HEK293 (cell line): ENCODE measurements around the gene RNU7-1.
A peak's percentile ranks its signal among the peaks of the same experiment; 100 is the strongest.

Source experiments
- CTCF ChIA-PET: fragments of 350-600 bp; formaldehyde crosslinking; extraction: SDS; loops from one replicate; lab custom pipeline; 2021; ENCODE audit warnings: antibody characterized with exemption; lab: Yijun Ruan, JAX
- POLR2A ChIA-PET: fragments of 300-600 bp; formaldehyde crosslinking; extraction: SDS; loops from one replicate; lab custom pipeline; 2020; ENCODE audit warnings: antibody characterized with exemption, inconsistent platforms; lab: Yijun Ruan, JAX
- H3K27ac ChIP-seq: fragments of 200-500 bp; sonication (Bioruptor generic); 2 replicates; pipeline ENCODE4 v1.5.1; 2014; ENCODE audit warnings: low read depth, low read length, control low read depth, inconsistent platforms; ENCODE audit errors: extremely low read depth
- H3K36me3 ChIP-seq, 2 experiments: fragments of 200-500 bp in 1 of 2; sonication (Bioruptor generic) in 1 of 2; 1 replicate in 1 of 2; 2 replicates in 1 of 2; pipeline ENCODE4 v1.5.1; 2014 to 2017; ENCODE audit warnings: inconsistent platforms in 2 of 2, low read length in 2 of 2; ENCODE audit not compliant: control insufficient read depth in 2 of 2, insufficient read depth in 1 of 2
- H3K4me1 ChIP-seq: fragments of 200-500 bp; sonication (Bioruptor generic); 2 replicates; pipeline ENCODE4 v1.5.1; 2014; ENCODE audit warnings: mild to moderate bottlenecking, low read length, inconsistent platforms; ENCODE audit not compliant: control insufficient read depth, insufficient read depth
- H3K4me3 ChIP-seq: 2 replicates; pipeline ENCODE4 v1.5.1; 2011; ENCODE audit warnings: low read depth, mild to moderate bottlenecking, control low read depth, low read length, moderate library complexity
- H3K9me3 ChIP-seq: fragments of 200-500 bp; sonication (Bioruptor generic); 2 replicates; pipeline ENCODE4 v1.5.1; 2014; ENCODE audit warnings: low read depth, low read length, inconsistent platforms; ENCODE audit not compliant: control insufficient read depth, insufficient read depth
- CTCF ChIP-seq: fragments of 450-650 bp; formaldehyde crosslinking; IDR thresholded peaks from 2 replicates; pipeline ENCODE4 v1.5.1; 2016; ENCODE audit warnings: missing biosample characterization, missing genetic modification characterization
- GLI4 ChIP-seq: fragments of 450-650 bp; formaldehyde crosslinking; IDR thresholded peaks from 2 replicates; pipeline ENCODE4 v1.5.1; 2016; ENCODE audit warnings: missing biosample characterization, missing genetic modification characterization
- MYNN ChIP-seq: fragments of 450-650 bp; formaldehyde crosslinking; IDR thresholded peaks from 2 replicates; pipeline ENCODE4 v1.5.1; 2016; ENCODE audit warnings: missing biosample characterization, missing genetic modification characterization, borderline replicate concordance
- SCRT1 ChIP-seq: fragments of 450-650 bp; formaldehyde crosslinking; IDR thresholded peaks from 2 replicates; pipeline ENCODE4 v1.5.1; 2016; ENCODE audit warnings: missing biosample characterization, missing genetic modification characterization, borderline replicate concordance
- ZBTB20 ChIP-seq: fragments of 450-650 bp; formaldehyde crosslinking; IDR thresholded peaks from 2 replicates; pipeline ENCODE4 v1.5.1; 2016; ENCODE audit warnings: missing biosample characterization, missing genetic modification characterization
- ZBTB44 ChIP-seq: fragments of 450-650 bp; IDR thresholded peaks from 2 replicates; pipeline ENCODE4 v1.5.1; 2018; ENCODE audit warnings: missing biosample characterization, mild to moderate bottlenecking, missing genetic modification characterization
- ZNF112 ChIP-seq: fragments of 450-650 bp; formaldehyde crosslinking; IDR thresholded peaks from 2 replicates; pipeline ENCODE4 v1.5.0; 2017; ENCODE audit warnings: missing biosample characterization, missing genetic modification characterization
- ZNF148 ChIP-seq: fragments of 450-650 bp; formaldehyde crosslinking; IDR thresholded peaks from 2 replicates; pipeline ENCODE4 v1.5.0; 2017; ENCODE audit warnings: missing biosample characterization, missing genetic modification characterization, borderline replicate concordance
- ZNF214 ChIP-seq: fragments of 450-650 bp; formaldehyde crosslinking; IDR thresholded peaks from 2 replicates; pipeline ENCODE4 v1.5.1; 2017; ENCODE audit warnings: missing biosample characterization, mild to moderate bottlenecking, missing genetic modification characterization, borderline replicate concordance
- ZNF221 ChIP-seq: fragments of 450-650 bp; formaldehyde crosslinking; IDR thresholded peaks from 2 replicates; pipeline ENCODE4 v1.5.1; 2017; ENCODE audit warnings: missing biosample characterization, missing genetic modification characterization, borderline replicate concordance
- ZNF223 ChIP-seq: fragments of 450-650 bp; formaldehyde crosslinking; IDR thresholded peaks from 2 replicates; pipeline ENCODE4 v1.5.1; 2016; ENCODE audit warnings: missing biosample characterization, missing genetic modification characterization
- ZNF274 ChIP-seq, 2 experiments: fragments of 200-500 bp in 1 of 2; fragments of 450-650 bp in 1 of 2; sonication (Bioruptor generic) in 1 of 2; formaldehyde crosslinking in 1 of 2; IDR thresholded peaks; 2 replicates each; pipeline versions ENCODE4 v1.5.1 to v1.6.1; 2014 to 2016; ENCODE audit warnings: borderline replicate concordance in 1 of 2, inconsistent platforms in 1 of 2, low read length in 1 of 2, missing biosample characterization in 1 of 2, missing genetic modification characterization in 1 of 2
- ZNF335 ChIP-seq: fragments of 450-650 bp; formaldehyde crosslinking; conservative IDR thresholded peaks from 2 replicates; pipeline ENCODE4 v1.5.1; 2016; ENCODE audit warnings: missing biosample characterization, missing genetic modification characterization
- ZNF391 ChIP-seq: fragments of 450-650 bp; formaldehyde crosslinking; IDR thresholded peaks from 2 replicates; pipeline ENCODE4 v1.5.1; 2016; ENCODE audit warnings: low read depth, missing biosample characterization, missing genetic modification characterization, borderline replicate concordance
- ZNF416 ChIP-seq: fragments of 450-650 bp; formaldehyde crosslinking; IDR thresholded peaks from 2 replicates; pipeline ENCODE4 v1.5.1; 2016; ENCODE audit warnings: missing biosample characterization, missing genetic modification characterization
- ZNF449 ChIP-seq: fragments of 450-650 bp; formaldehyde crosslinking; IDR thresholded peaks from 2 replicates; pipeline ENCODE4 v1.5.1; 2017; ENCODE audit warnings: missing biosample characterization, mild to moderate bottlenecking, missing genetic modification characterization, moderate library complexity
- ZNF48 ChIP-seq: fragments of 450-650 bp; formaldehyde crosslinking; IDR thresholded peaks from 2 replicates; pipeline ENCODE4 v1.5.1; 2016; ENCODE audit warnings: missing biosample characterization, missing genetic modification characterization
- ZNF664 ChIP-seq: fragments of 450-650 bp; formaldehyde crosslinking; IDR thresholded peaks from 2 replicates; pipeline ENCODE4 v1.5.1; 2016; ENCODE audit warnings: missing biosample characterization, missing genetic modification characterization
- ZNF670 ChIP-seq: fragments of 450-650 bp; formaldehyde crosslinking; IDR thresholded peaks from 2 replicates; pipeline ENCODE4 v1.5.1; 2016; ENCODE audit warnings: missing biosample characterization, missing genetic modification characterization, low read depth
- ZNF677 ChIP-seq: fragments of 450-650 bp; IDR thresholded peaks from 2 replicates; pipeline ENCODE4 v1.5.0; 2018; ENCODE audit warnings: missing biosample characterization, mild to moderate bottlenecking, missing genetic modification characterization, moderate library complexity
- ZNF747 ChIP-seq: fragments of 450-650 bp; formaldehyde crosslinking; IDR thresholded peaks from 2 replicates; pipeline ENCODE4 v1.5.1; 2016; ENCODE audit warnings: missing biosample characterization, missing genetic modification characterization
- ZNF76 ChIP-seq: fragments of 450-650 bp; formaldehyde crosslinking; IDR thresholded peaks from 2 replicates; pipeline ENCODE4; 2016; ENCODE audit warnings: low read depth, missing biosample characterization, missing genetic modification characterization, borderline replicate concordance
- ZNF776 ChIP-seq: fragments of 450-650 bp; formaldehyde crosslinking; IDR thresholded peaks from 2 replicates; pipeline ENCODE4 v1.5.0; 2017; ENCODE audit warnings: missing biosample characterization, missing genetic modification characterization, borderline replicate concordance
- ZNF777 ChIP-seq: fragments of 450-650 bp; formaldehyde crosslinking; IDR thresholded peaks from 2 replicates; pipeline ENCODE4 v1.5.1; 2017; ENCODE audit warnings: missing biosample characterization, missing genetic modification characterization, borderline replicate concordance
- ZSCAN18 ChIP-seq: fragments of 450-650 bp; formaldehyde crosslinking; IDR thresholded peaks from 2 replicates; pipeline ENCODE4 v1.5.1; 2016; ENCODE audit warnings: missing biosample characterization, missing genetic modification characterization
- ZXDB ChIP-seq: fragments of 450-650 bp; formaldehyde crosslinking; IDR thresholded peaks from 2 replicates; pipeline ENCODE4 v1.5.1; 2016; ENCODE audit warnings: missing biosample characterization, missing genetic modification characterization

The RNU7-1 gene

GRCh38 chr12:6946920-6947374 lies 3.3 kb downstream of the RNU7-1 start:
- POLR2A ChIA-PET: interaction anchor here (0.7 to 4.9 kb wide), 23 partner anchors 10 to 413 kb away, joined by 3 to 99 read pairs (median 6); partner anchors contain the start of genes C1RL, CDCA3, GAPDH and LPCAT3
- peak overlapping the region; percentile 50; the same call in 1 of the 2 replicates for H3K27ac ChIP-seq
- CTCF ChIA-PET: interaction anchor here (0.7 to 6.8 kb wide), 11 partner anchors 9 to 198 kb away, joined by 3 to 138 read pairs (median 8); no protein-coding TSS in a partner anchor
- no peak for TF ChIP-seq ZNF677
- TF ChIP-seq ZNF76: no peak
- TF ChIP-seq MYNN (tag by site-specific recombination): no peak
- no peak for TF ChIP-seq ZNF416
- TF ChIP-seq ZNF391 (tag by site-specific recombination): no peak
- no peak for TF ChIP-seq ZNF274 (IDR thresholded peaks at IDR 0.05; ENCODE audit: low read length)
- no peak for TF ChIP-seq ZNF274 (tag by site-specific recombination; IDR thresholded peaks at IDR 0.05; ENCODE audit: borderline replicate concordance)
- no peak for TF ChIP-seq ZNF670 (tag by site-specific recombination)
- no peak for TF ChIP-seq ZBTB44 (tag by site-specific recombination)
- TF ChIP-seq ZXDB (tag by site-specific recombination): no peak
- TF ChIP-seq ZNF335 (tag by site-specific recombination): no peak
- TF ChIP-seq ZBTB20: no peak
- TF ChIP-seq ZNF148 (tag by site-specific recombination): no peak
- TF ChIP-seq CTCF (tag by site-specific recombination): no peak
- no peak for TF ChIP-seq ZNF776 (tag by site-specific recombination)
- TF ChIP-seq ZNF747 (tag by site-specific recombination): no peak
- no peak for TF ChIP-seq ZNF221
- no peak for TF ChIP-seq ZNF449 (tag by site-specific recombination)
- 0 out of 2 replicates have a peak, but pooled peaks have one; percentile 45 for TF ChIP-seq ZNF777 (tag by site-specific recombination)
- no peak for TF ChIP-seq ZNF214 (tag by site-specific recombination)
- TF ChIP-seq ZSCAN18 (tag by site-specific recombination): no peak
- no peak for TF ChIP-seq ZNF48
- no peak for TF ChIP-seq ZNF223 (tag by site-specific recombination)
- TF ChIP-seq ZNF664 (tag by site-specific recombination): peak; percentile 77
- 0 out of 2 replicates have a peak, but pooled peaks have one; percentile 17 for TF ChIP-seq GLI4 (tag by site-specific recombination)
- TF ChIP-seq ZNF112 (tag by site-specific recombination): no peak
- peak; percentile 94 for TF ChIP-seq SCRT1

More at GRCh38 chr12:6946920-6947374, 3.3 kb downstream of the RNU7-1 start:
- Histone ChIP-seq H3K4me3 (peak overlapping the region; percentile 53), H3K9me3 (no peaks in the 10 kb centered on the region), H3K36me3 (peaks cover 0 to 10% of the 10 kb centered on the region in 2 experiments; a peak in 1 of 3 replicates), H3K4me1 (peaks cover 14% of the 10 kb centered on the region)
